Pancreas (tissue), 10 donors: ENCODE data around the gene ANKS1A. TPM values are rescaled to one million over a fixed set of nuclear protein-coding genes. Genes with fewer than 3 reads are reported as not detected.

Source experiments
- ATAC-seq, 4 donors: fragments of 200-7000 bp; cut with Tn5 transposase; one replicate each; pipeline versions ENCODE4 v1.8.0 to v1.9.1; 2020; ENCODE audit warnings: mild to moderate bottlenecking in 4 of 4, moderate library complexity in 4 of 4
- DNase-seq, 6 donors: peaks; one replicate each; pipeline ENCODE4 v3.0.0-alpha.2; 2020
- FAIRE-seq: peaks from 2 replicates; lab custom pipeline; 2012; peaks lifted over from hg19 to GRCh38; lab: Jason Lieb, UNC
- H3K27ac ChIP-seq, 4 donors: fragments of 200-600 bp; sonication (generic); 1 replicate in 3 of 4; 2 replicates in 1 of 4; pipeline versions ENCODE4 v1.5.0 to v1.8.0; 2020
- H3K27me3 ChIP-seq, 4 donors: fragments of 200-600 bp; one replicate each; pipeline ENCODE4 v1.8.0; 2021
- H3K36me3 ChIP-seq, 3 donors: fragments of 200-600 bp; sonication (generic) in 1 of 3; one replicate each; pipeline versions ENCODE4 v1.5.0 to v1.8.0; 2020 to 2021
- H3K4me1 ChIP-seq, 3 donors: fragments of 200-600 bp; one replicate each; pipeline ENCODE4 v1.8.0; 2021
- H3K4me3 ChIP-seq, 4 donors: fragments of 200-600 bp; sonication (generic) in 2 of 4; one replicate each; pipeline versions ENCODE4 v1.5.0 to v1.8.0; 2020 to 2021
- H3K9me3 ChIP-seq, 4 donors: fragments of 200-600 bp; one replicate each; pipeline ENCODE4 v1.8.0; 2021
- CTCF ChIP-seq, 4 donors: fragments of 200-600 bp; sonication (generic) in 3 of 4; IDR thresholded peaks; one replicate each; pipeline versions ENCODE4 v1.5.0 to v1.8.0; 2021; ENCODE audit warnings: antibody characterized with exemption in 4 of 4
- WGBS, 2 donors: extraction: QIAGEN DNeasy Blood & Tissue Kit; methylation state at CpG; one replicate each; pipeline ENCODE4 v1.1.7; 2013; 5-methylcytosine and 5-hydroxymethylcytosine counted together
- intact Hi-C, 3 donors: fragments of 100-400 bp; cut with DNase I; formaldehyde crosslinking; loops; one replicate each; pipeline versions ENCODE4 v1.11.1 to v1.14.2; 2022
- polyA plus RNA-seq, 2 donors: library from polyadenylated mRNA; stranded (reverse); fragments of 200-250 nt; gene quantifications; one replicate each; pipeline ENCODE4 v1.2.3, GENCODE V29; 2013
- total RNA-seq, 6 donors: library from RNA; stranded (reverse); fragmentation: NEBNext Ultra II Directional in 4 of 6; extraction: Animal tissue kit (Norgen Biotek cat#: 25700) in 4 of 6; gene quantifications; one replicate each; pipeline versions ENCODE4 v1.2.1 to v1.2.4, GENCODE V29; 2021 to 2023
- donor health status: healthy with polysubstance abuse.
- donor health status: DM: no; HTN: no; CAD: no; lungs with moderate emphysema.
- donor health status: DM: no; HTN: no; CAD: no.
- donor health status: control.
- donor health status: control.
- donor health status: Bipolar disorder and iron deficiency.
- donor health status: DM: yes; HTN: yes; CAD: no.
- donor health status: DM: no; HTN: no; CAD: no.
- donor health status: DM: no; HTN: no; CAD: no.
- donor health status: DM: yes; HTN: yes; CAD: no.

Gene ANKS1A
- total and polyA plus RNA-seq, 8 donors: 6.1 to 16.7 (median 8.0) TPM

DNA sequence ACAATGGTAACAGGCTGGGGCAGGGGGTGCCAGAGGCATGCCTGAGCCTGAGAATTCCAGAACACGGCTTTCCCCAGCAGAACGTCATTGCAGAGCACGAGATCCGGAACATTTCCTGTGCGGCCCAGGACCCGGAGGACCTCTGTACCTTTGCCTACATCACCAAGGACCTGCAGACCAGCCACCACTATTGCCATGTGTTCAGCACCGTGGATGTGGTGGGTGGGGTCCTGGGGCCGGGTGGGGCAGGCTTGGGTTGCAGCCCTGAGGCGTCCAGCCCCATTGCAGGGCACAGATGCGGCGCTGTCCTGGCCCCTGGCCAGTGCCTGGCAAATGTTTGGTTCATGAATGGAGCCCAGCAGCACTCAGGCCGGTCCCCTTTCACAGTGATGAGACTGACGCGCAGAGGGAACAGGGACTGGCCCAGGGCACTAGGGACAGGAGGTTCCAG lies 195.0 kb downstream of the ANKS1A start:
- no peak overlapping the region for H3K4me3 ChIP-seq
- no peaks in the 10 kb centered on the region for H3K27me3 ChIP-seq
- intact Hi-C loops: no loop called here
- no peaks in the 10 kb centered on the region for H3K4me1 ChIP-seq
- H3K9me3 ChIP-seq: no peaks in the 10 kb centered on the region
- H3K27ac ChIP-seq: no peak overlapping the region
- no peak for TF ChIP-seq CTCF (IDR thresholded peaks at IDR 0.05)
- FAIRE-seq (no peak), ATAC-seq (no peak), DNase-seq (peak in 2 of 6 donors; percentile 39 to 44)
- 91 to 92% methylated on average over 14 of the region's 14 CpGs for WGBS, 2 donors
- peaks cover 0 to 62% (median 18%) of the 10 kb centered on the region in 3 donors for H3K36me3 ChIP-seq

DNA sequence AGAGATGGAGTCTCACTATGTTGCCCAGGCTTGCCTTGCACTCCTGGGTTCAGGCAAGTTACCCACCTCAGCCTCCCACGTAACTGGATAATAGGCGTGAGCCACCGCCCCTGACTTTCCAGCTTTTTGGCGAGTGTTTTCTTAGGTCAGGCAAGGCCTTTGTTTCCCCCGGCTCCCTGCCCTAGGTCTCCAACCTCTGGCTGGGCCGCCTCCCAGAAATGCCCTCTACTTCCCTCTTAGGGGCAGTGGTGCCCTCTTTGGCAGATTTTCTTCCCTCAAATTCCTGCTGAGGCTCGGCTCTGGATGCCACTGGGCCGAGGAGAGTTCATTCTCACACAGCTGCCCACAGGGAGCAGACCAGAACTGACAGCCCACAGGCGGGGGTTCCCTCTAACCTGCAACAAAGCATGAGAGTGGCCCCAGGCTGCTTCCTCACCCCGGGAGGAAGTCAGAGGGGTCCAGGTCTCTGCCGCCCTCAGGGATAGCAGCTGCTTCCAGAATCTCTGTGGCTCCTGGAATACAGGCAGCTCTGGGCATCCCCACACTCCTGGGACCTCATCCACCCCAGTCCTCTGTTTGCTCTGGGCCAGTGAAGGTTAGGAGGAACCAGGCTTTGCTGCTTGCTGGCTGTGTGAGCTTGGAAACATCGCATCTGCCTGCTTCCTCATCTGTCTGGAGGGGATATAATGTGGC lies 195.6 kb downstream of the ANKS1A start:
- intact Hi-C loops: no loop called here
- no peaks in the 10 kb centered on the region for H3K4me1 ChIP-seq
- peaks cover 0 to 62% (median 18%) of the 10 kb centered on the region in 3 donors for H3K36me3 ChIP-seq
- peak in 2 of 6 donors; percentile 5 to 40 for DNase-seq
- ATAC-seq: no peak
- no peak for TF ChIP-seq CTCF (IDR thresholded peaks at IDR 0.05)
- H3K4me3 ChIP-seq: no peak overlapping the region
- WGBS, 2 donors: 92 to 94% methylated on average over 12 of the region's 12 CpGs
- H3K27ac ChIP-seq: no peak overlapping the region
- H3K9me3 ChIP-seq: no peaks in the 10 kb centered on the region
- no peaks in the 10 kb centered on the region for H3K27me3 ChIP-seq
- no peak for FAIRE-seq

DNA sequence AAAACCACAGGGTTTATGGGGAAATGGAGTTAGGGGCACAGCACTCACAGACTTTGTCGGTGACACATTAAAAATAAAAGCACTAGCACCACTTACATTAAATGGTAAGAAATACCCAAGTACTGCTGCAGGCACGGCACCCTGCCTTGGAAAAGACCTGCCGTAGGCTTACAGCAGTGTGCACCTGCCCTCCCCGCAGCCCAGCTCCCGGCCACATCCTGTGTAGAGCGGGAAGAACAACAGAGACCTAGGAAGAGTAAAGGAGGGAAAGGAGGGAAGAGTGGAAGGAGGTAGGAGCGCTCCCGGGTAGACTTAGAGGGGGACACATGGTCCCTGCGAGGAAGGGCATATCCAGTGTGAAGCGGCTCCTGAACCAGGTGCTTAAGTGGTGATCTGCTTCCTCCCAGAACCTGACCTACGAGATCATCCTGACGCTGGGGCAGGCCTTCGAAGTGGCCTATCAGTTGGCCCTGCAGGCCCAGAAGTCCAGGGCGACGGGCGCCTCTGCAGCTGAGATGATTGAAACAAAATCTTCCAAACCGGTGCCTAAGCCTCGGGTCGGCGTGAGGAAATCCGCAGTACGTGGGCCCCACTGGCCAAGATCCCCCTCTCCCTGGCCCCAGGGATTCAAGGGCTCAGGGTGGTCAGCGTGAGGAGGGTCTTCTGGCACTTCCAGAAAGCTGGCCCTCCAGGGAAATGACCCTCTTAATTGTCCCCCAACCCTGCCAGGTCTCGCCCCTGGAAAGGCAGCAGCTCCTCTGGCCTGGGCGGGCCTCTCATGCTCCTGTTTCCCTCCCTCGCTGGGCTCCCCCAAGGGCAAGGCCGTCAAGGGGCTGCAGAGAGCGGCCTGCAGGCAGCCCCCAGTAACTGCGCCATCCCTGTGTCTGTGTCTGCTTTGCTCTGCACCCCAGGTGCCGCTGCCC lies 196.6 kb downstream of the ANKS1A start:
- Histone ChIP-seq H3K4me3 (no peak overlapping the region), H3K9me3 (no peaks in the 10 kb centered on the region), H3K27me3 (no peaks in the 10 kb centered on the region), H3K4me1 (no peaks in the 10 kb centered on the region), H3K36me3 (peaks cover 0 to 56% (median 18%) of the 10 kb centered on the region in 3 donors), H3K27ac (no peak overlapping the region)
- FAIRE-seq: no peak
- DNase-seq: peak in 3 of 6 donors; percentile 8 to 47 (median 30)
- 93 to 94% methylated on average over 30 of the region's 30 CpGs for WGBS, 2 donors
- intact Hi-C loops: no loop called here
- ATAC-seq: no peak
- TF ChIP-seq CTCF (IDR thresholded peaks at IDR 0.05): no peak

DNA sequence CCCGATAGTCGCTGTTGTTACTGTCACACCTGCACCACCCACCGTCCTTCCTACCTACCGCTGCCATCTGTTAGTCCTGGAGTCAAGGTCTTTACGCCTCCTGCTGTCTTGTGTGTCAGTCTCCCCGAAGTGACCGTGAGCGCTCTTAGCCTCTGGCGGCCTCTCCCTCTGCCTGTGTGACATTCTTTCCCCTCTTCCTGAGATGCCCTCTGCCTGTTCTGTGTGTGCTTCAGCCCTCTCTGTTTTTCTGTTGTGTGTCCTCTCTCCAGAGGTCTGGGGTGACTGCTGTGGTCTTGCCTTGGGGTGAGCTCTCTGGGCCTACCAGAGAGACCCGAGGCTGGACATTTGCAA lies 197.2 kb downstream of the ANKS1A start:
- Histone ChIP-seq H3K27me3 (no peaks in the 10 kb centered on the region), H3K9me3 (no peaks in the 10 kb centered on the region), H3K4me3 (no peak overlapping the region), H3K4me1 (no peaks in the 10 kb centered on the region), H3K36me3 (peaks cover 0 to 54% (median 18%) of the 10 kb centered on the region in 3 donors), H3K27ac (no peak overlapping the region)
- no peak for ATAC-seq
- intact Hi-C loops: no loop called here
- no peak for TF ChIP-seq CTCF (IDR thresholded peaks at IDR 0.05)
- 88 to 90% methylated on average over 10 of the region's 10 CpGs for WGBS, 2 donors
- FAIRE-seq: no peak
- peak in 1 of 6 donors; percentile 8 for DNase-seq
